AG10803 (cell line): ENCODE data around the gene MRPS34.

Experiments
- DNase-seq: peaks from one replicate; pipeline ENCODE4 v3.0.0; 2010; ENCODE audit warnings: low read depth
- H3K4me3 ChIP-seq: 2 replicates; pipeline ENCODE4 v1.5.1; 2011; ENCODE audit warnings: mild to moderate bottlenecking, low read length, control low read depth
- CTCF ChIP-seq: conservative IDR thresholded peaks from 2 replicates; pipeline ENCODE4 v1.5.1; 2011; ENCODE audit warnings: mild to moderate bottlenecking, low read length, control low read depth, inconsistent platforms

Gene MRPS34

GRCh38 chr16:1729026-1729425 lies 43.9 kb downstream of the MRPS34 start:
- H3K4me3 ChIP-seq, result no peak overlapping the region
- no peak for TF ChIP-seq CTCF
- DNase-seq, result no peak

- no peak for TF ChIP-seq CTCF
- DNase-seq, result no peak
- no peak overlapping the region for H3K4me3 ChIP-seq
Measured at GRCh38 chr16:1727651-1728624, 45.0 kb downstream of the MRPS34 start.

GRCh38 chr16:1726661-1727502 lies 46.1 kb downstream of the MRPS34 start:
- TF ChIP-seq CTCF, result no peak
- no peak for DNase-seq
- no peak overlapping the region for H3K4me3 ChIP-seq

- no peak for DNase-seq
- no peak overlapping the region for H3K4me3 ChIP-seq
- TF ChIP-seq CTCF, result no peak
Measured at GRCh38 chr16:1724491-1724890, 48.4 kb downstream of the MRPS34 start.

GRCh38 chr16:1723450-1724147 lies 49.3 kb downstream of the MRPS34 start:
- peak; percentile 22 for DNase-seq
- TF ChIP-seq CTCF, result peak; percentile 77
- H3K4me3 ChIP-seq, result no peak overlapping the region
